Stimulated activated CD4-positive, alpha-beta T cell treated with anti-CD3 and anti-CD28 coated beads, Interleukin-1b, Interleukin-23, amount 100 ng/mL, for 48 hours (primary cell): Measurements from ENCODE around the gene ARL6IP1.
"Not testable (repeated sequence)": the region's sequence is repeated elsewhere in the genome, so short reads cannot be mapped to it uniquely, and the experiment has no call there.

Experiments used
- DNase-seq: peaks from one replicate; pipeline ENCODE4 v3.0.0-alpha.2; 2020

The ARL6IP1 gene

DNA sequence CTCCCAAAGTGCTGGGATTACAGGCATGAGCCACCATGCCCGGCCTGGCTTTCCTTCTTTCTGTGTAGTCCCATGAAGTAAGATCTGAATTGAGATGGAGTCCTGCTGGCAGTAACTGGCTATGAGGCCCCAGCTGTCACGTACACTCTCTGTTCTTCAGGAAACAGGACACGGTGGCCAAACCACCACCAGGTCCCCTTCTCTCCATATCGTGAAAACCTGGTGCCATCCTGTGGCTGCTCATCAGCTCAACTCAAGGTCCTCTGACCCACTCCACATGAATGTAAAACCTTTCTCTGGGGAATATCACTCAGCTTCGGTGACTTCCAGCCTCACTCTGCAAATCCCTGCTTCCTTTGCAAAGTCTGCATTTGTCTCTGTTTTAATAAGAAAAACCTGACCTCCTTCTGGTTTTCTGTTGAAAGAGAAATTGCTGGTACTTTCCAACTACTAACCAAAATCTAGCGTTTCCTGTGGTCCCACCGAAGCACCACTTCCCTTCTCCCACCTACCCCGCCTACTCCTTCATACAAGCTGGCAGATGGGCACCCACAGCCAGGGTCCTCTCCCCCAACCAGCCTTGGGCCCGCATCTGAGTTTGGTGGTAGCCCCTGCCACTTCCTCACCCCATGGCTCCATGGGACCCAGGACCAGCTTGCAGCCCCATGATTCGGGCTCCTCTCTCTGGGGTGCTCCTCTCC lies 43.2 kb downstream of the ARL6IP1 start:
- DNase-seq = not testable (repeated sequence)

- DNase-seq = not testable (repeated sequence)
These were observed 44.7 kb downstream of the ARL6IP1 start for GRCh38 chr16:18756639-18757038.

GRCh38 chr16:18742870-18743269 lies 58.5 kb downstream of the ARL6IP1 start:
- DNase-seq = not testable (repeated sequence)
